C4-2B (cell line): ENCODE results near the gene NRXN3.

Experiments
- ZFX ChIP-seq: fragments of 450-650 bp; IDR thresholded peaks from 2 replicates; pipeline ENCODE4 v1.6.1; 2017
- TF ChIP-seq, protein P1 (sequence below): fragments of 450-650 bp; conservative IDR thresholded peaks from 2 replicates; pipeline ENCODE4 v1.5.1; 2017; ENCODE audit warnings: mild to moderate bottlenecking

DNA sequence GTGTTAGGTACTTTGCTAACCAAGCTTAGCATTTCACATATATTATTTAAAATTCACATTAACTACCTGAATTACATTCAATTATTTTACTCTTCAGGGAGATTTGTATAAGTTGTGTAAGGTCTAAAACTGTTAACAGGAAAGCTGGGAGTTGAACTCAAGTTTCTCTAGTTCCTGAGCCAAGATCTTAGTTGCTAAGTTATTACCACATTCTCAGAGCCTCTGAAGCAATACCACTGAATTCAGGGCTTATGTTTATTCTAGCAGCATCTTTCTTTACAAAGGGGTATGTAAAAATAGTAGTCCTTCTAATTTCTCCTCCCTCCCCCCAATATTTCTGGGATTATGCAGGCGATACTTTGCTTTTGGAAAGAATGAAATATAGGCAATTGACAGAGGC, 1254.3 kb downstream of the NRXN3 start:
- TF ChIP-seq, protein P1, sequence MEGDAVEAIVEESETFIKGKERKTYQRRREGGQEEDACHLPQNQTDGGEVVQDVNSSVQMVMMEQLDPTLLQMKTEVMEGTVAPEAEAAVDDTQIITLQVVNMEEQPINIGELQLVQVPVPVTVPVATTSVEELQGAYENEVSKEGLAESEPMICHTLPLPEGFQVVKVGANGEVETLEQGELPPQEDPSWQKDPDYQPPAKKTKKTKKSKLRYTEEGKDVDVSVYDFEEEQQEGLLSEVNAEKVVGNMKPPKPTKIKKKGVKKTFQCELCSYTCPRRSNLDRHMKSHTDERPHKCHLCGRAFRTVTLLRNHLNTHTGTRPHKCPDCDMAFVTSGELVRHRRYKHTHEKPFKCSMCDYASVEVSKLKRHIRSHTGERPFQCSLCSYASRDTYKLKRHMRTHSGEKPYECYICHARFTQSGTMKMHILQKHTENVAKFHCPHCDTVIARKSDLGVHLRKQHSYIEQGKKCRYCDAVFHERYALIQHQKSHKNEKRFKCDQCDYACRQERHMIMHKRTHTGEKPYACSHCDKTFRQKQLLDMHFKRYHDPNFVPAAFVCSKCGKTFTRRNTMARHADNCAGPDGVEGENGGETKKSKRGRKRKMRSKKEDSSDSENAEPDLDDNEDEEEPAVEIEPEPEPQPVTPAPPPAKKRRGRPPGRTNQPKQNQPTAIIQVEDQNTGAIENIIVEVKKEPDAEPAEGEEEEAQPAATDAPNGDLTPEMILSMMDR = no peak
- no peak for TF ChIP-seq ZFX
